K562 (cell line): ENCODE data around the gene ABCE1. TPM values are rescaled to one million over a fixed set of nuclear protein-coding genes. Genes with fewer than 3 reads are reported as not detected.
A peak's percentile ranks its signal among the peaks of the same experiment; 100 is the strongest.

ENCODE experiments used
- ATAC-seq: fragments of 200-7000 bp; cut with Tn5 transposase; 3 replicates; pipeline ENCODE4 v1.9.1; 2020; ENCODE audit warnings: moderate library complexity
- BruUV-seq: library from RNA; stranded (reverse); fragments of 400-500 nt; replicated peaks from 2 replicates; lab custom pipeline; 2021; lab: Mats Ljungman, UMichigan
- CTCF ChIA-PET: fragments of 300-600 bp; formaldehyde crosslinking; extraction: SDS; loops from one replicate; lab custom pipeline; 2021; ENCODE audit warnings: low intra/inter-chr PET ratio; lab: Yijun Ruan, JAX
- POLR2A ChIA-PET: fragments of 300-600, 350-650 bp; sonication (Branson Sonifier 250); formaldehyde crosslinking; extraction: SDS; loops from one replicate; lab custom pipeline; 2021; ENCODE audit warnings: antibody characterized with exemption, inconsistent platforms; lab: Yijun Ruan, JAX
- DNase-seq, 4 experiments: peaks; one replicate each; pipeline versions ENCODE4 v3.0.0 to v3.0.0-alpha.2; 2011 to 2018; ENCODE audit warnings: low spot score in 3 of 4, mixed read lengths in 3 of 4; ENCODE audit errors: extremely low read depth in 1 of 4
- FAIRE-seq: peaks from 2 replicates; lab custom pipeline; 2011; peaks lifted over from hg19 to GRCh38; lab: Jason Lieb, UNC
- H2AFZ ChIP-seq: 2 replicates; pipeline ENCODE4 v1.6.0; 2011; ENCODE audit warnings: low read depth, low read length, control low read depth, inconsistent platforms
- H3K27ac ChIP-seq: fragments of 200-600 bp; 3 replicates; pipeline ENCODE4 v1.8.0; 2011; ENCODE audit warnings: low read depth, mild to moderate bottlenecking, control low read depth, inconsistent platforms, low read length, moderate library complexity, mixed read lengths; ENCODE audit errors: extremely low read depth
- H3K27me3 ChIP-seq, 2 experiments: fragments of 300-600 bp in 1 of 2; 2 replicates in 1 of 2; 3 replicates in 1 of 2; pipeline versions ENCODE4 v1.6.0 to v1.8.0; 2011; ENCODE audit warnings: inconsistent platforms in 2 of 2, low read length in 2 of 2, mild to moderate bottlenecking in 1 of 2, mixed read lengths in 1 of 2, moderate library complexity in 1 of 2; ENCODE audit not compliant: control insufficient read depth in 2 of 2, insufficient read depth in 2 of 2
- H3K36me3 ChIP-seq: fragments of 300-600 bp; 3 replicates; pipeline ENCODE4 v1.8.0; 2011; ENCODE audit warnings: mild to moderate bottlenecking, low read length, inconsistent platforms; ENCODE audit not compliant: control insufficient read depth, insufficient read depth
- H3K4me1 ChIP-seq, 2 experiments: fragments of 200-600 bp in 1 of 2; replicated peaks in 1 of 2; 2 replicates in 1 of 2; 3 replicates in 1 of 2; pipeline versions ENCODE4 v1.5.1 to v1.8.0; 2011; ENCODE audit warnings: inconsistent platforms in 2 of 2, low read length in 2 of 2, mild to moderate bottlenecking in 1 of 2, mixed read lengths in 1 of 2, moderate library complexity in 1 of 2; ENCODE audit not compliant: control insufficient read depth in 2 of 2, insufficient read depth in 2 of 2
- H3K4me2 ChIP-seq: 2 replicates; pipeline ENCODE4 v1.6.1; 2011; ENCODE audit warnings: low read length, control low read depth, inconsistent platforms, mixed read lengths; ENCODE audit not compliant: insufficient read depth
- H3K4me3 ChIP-seq: fragments of 200-600 bp; sonication (generic), shearing (Covaris generic); 2 replicates; pipeline ENCODE4 v1.5.1; 2016; ENCODE audit warnings: control low read depth, inconsistent platforms
- H3K79me2 ChIP-seq: fragments of 200-600 bp; 3 replicates; pipeline ENCODE4 v1.8.0; 2011; ENCODE audit warnings: low read length, inconsistent platforms; ENCODE audit not compliant: control insufficient read depth, insufficient read depth
- H3K9ac ChIP-seq, 2 experiments: 2 replicates each; pipeline versions ENCODE4 v1.6.0 to v1.6.1; 2011; ENCODE audit warnings: low read depth in 2 of 2, low read length in 2 of 2, control low read depth in 1 of 2, inconsistent platforms in 1 of 2, mild to moderate bottlenecking in 1 of 2, mixed read lengths in 1 of 2; ENCODE audit not compliant: insufficient read depth in 1 of 2
- H3K9me1 ChIP-seq: one replicate; pipeline ENCODE4 v1.6.0; 2011; ENCODE audit warnings: inconsistent platforms, mild to moderate bottlenecking, low read length, moderate library complexity; ENCODE audit not compliant: control insufficient read depth, insufficient read depth
- H3K9me3 ChIP-seq: replicated peaks from 2 replicates; pipeline ENCODE4 v1.5.1; 2011; ENCODE audit warnings: low read depth, low read length, inconsistent platforms; ENCODE audit not compliant: control insufficient read depth, insufficient read depth
- H4K20me1 ChIP-seq: replicated peaks from 2 replicates; pipeline ENCODE4 v1.6.1; 2011; ENCODE audit warnings: low read length, inconsistent platforms, mixed read lengths; ENCODE audit not compliant: control insufficient read depth, insufficient read depth
- ARHGAP35 ChIP-seq: fragments of 450-650 bp; IDR thresholded peaks from 2 replicates; pipeline ENCODE4 v1.6.1; 2018; ENCODE audit not compliant: partially characterized antibody
- C11orf30 ChIP-seq: fragments of 450-650 bp; IDR thresholded peaks from 2 replicates; pipeline ENCODE4 v1.6.1; 2016; ENCODE audit warnings: low read depth, mild to moderate bottlenecking
- MAFF ChIP-seq: IDR thresholded peaks from 2 replicates; pipeline ENCODE4 v1.6.1; 2012; ENCODE audit warnings: low read length, improper control_type of control experiment
- MAFK ChIP-seq: IDR thresholded peaks from 2 replicates; pipeline ENCODE4 v1.6.1; 2011; ENCODE audit warnings: low read length, improper control_type of control experiment
- SNIP1 ChIP-seq: fragments of 450-650 bp; IDR thresholded peaks from 2 replicates; pipeline ENCODE4 v1.7.1; 2017; ENCODE audit warnings: low read depth, mild to moderate bottlenecking
- TCF15 ChIP-seq: fragments of 250-450 bp; sonication (Bioruptor Pico); IDR thresholded peaks from 2 replicates; pipeline ENCODE4 v1.8.0; 2022; ENCODE audit warnings: moderate library complexity, mild to moderate bottlenecking, inconsistent platforms
- ZNF316 ChIP-seq: fragments of 450-650 bp; IDR thresholded peaks from 2 replicates; pipeline ENCODE4 v1.6.1; 2016
- WGBS: fragments of 100-300 bp; shearing (Covaris generic); methylation state at CpG from one replicate; pipeline ENCODE4 v1.1.6; 2016; ENCODE audit warnings: low coverage, mixed read lengths; ENCODE audit not compliant: insufficient coverage; ENCODE audit errors: missing lambda C conversion rate; 5-methylcytosine and 5-hydroxymethylcytosine counted together
- in situ Hi-C: fragments of 300-500 bp; cut with MboI; formaldehyde crosslinking; loops from 4 replicates; pipeline ENCODE4 v1.15.0; 2018; ENCODE audit warnings: inconsistent platforms, mixed read lengths
- intact Hi-C: fragments of 100-400 bp; cut with micrococcal nuclease; formaldehyde crosslinking; loops from 2 replicates; pipeline ENCODE4 v1.14.2; 2022
- polyA plus RNA-seq, 8 experiments: library from polyadenylated mRNA; depleted of rRNA in 4 of 8; stranded (reverse) in 5 of 8; unstranded in 3 of 8; fragments of >200 nt; fragmentation: Nextera tagmentation in 2 of 8; fragmentation: Illumina TruSeq in 1 of 8; extraction: Ambion mirVana in 2 of 8; extraction: Trizol in 1 of 8; gene quantifications; 2 replicates each; pipeline versions ENCODE4 v1.2.1 to v1.2.3, GENCODE V29; 2011 to 2014; ENCODE audit warnings: inconsistent platforms in 1 of 8, missing spikeins in 1 of 8
- total RNA-seq, 7 experiments: library from RNA; depleted of rRNA in 6 of 7; stranded (reverse); fragments of >200 nt in 6 of 7; fragmentation: Illumina TruSeq in 2 of 7; extraction: Trizol in 2 of 7; gene quantifications; 2 replicates each; pipeline versions ENCODE4 v1.2.1 to v1.2.3, GENCODE V29; 2011 to 2021; ENCODE audit warnings: low replicate concordance in 1 of 7

ABCE1 gene
- total and polyA plus RNA-seq, 9 of the 15 experiments (the other 6 are each of a cell fraction or from before 2014, with no cell fraction given): 134 to 256 (median 169) TPM

GRCh38 chr4:145155268-145155870 lies 57.3 kb downstream of the ABCE1 start:
- BruUV-seq: no TSS peak
- no peak for FAIRE-seq
- Histone ChIP-seq H3K9me1 (no peaks in the 10 kb centered on the region), H3K27ac (no peak overlapping the region), H3K4me1 (no peaks in the 10 kb centered on the region), H4K20me1 (no peaks in the 10 kb centered on the region), H3K36me3 (peaks cover 86% of the 10 kb centered on the region), H2AFZ (no peak overlapping the region), H3K27me3 (no peaks in the 10 kb centered on the region), H3K4me2 (no peak overlapping the region), H3K79me2 (peaks cover 12% of the 10 kb centered on the region), H3K4me3 (no peak overlapping the region), H3K9me3 (no peaks in the 10 kb centered on the region), H3K9ac (no peak overlapping the region)
- intact Hi-C loops: loop anchor here (2.0 to 10.0 kb wide), 2 partner anchors 77 to 459 kb away; partner anchors contain the start of gene MMAA
- ATAC-seq: no peak
- ChIA-PET CTCF (interaction anchor here (0.5 to 1.9 kb wide), 2 partner anchors 402 to 454 kb away, joined by 3 to 8 read pairs; no protein-coding TSS in a partner anchor), POLR2A (no interaction called here)
- TF ChIP-seq ZNF316 (peak; percentile 87), MAFK (peak; percentile 60; the same call in 1 of the 2 replicates), TCF15 (CRISPR knock-in tag) (no peak), MAFF (peak; percentile 51; the same call in 1 of the 2 replicates), C11orf30 (peak; percentile 70), SNIP1 (no peak), ARHGAP35 (no peak)
- 70% methylated on average over 2 of the region's 2 CpGs for WGBS
- in situ Hi-C loops: no loop called here
- DNase-seq: no peak
